Stomach (tissue), 9 donors: ENCODE results near the gene MINDY2. TPM values are rescaled to one million over a fixed set of nuclear protein-coding genes. Genes with fewer than 3 reads are reported as not detected.

Experiments used
- DNase-seq, 2 donors: peaks; one replicate each; pipeline versions ENCODE4 v3.0.0 to v3.0.0-alpha.2; 2013 to 2019
- H3K27ac ChIP-seq, 5 donors: fragments of 200-600 bp in 4 of 5; sonication (generic) in 4 of 5; one replicate each; pipeline ENCODE4 v1.5.1; 2013 to 2019; ENCODE audit warnings: mild to moderate bottlenecking in 1 of 5, moderate library complexity in 1 of 5
- H3K27me3 ChIP-seq, 3 donors: fragments of 200-600 bp; sonication (generic); one replicate each; pipeline ENCODE4 v1.5.1; 2017 to 2019; ENCODE audit warnings: mixed run types in 1 of 3
- H3K36me3 ChIP-seq, 4 donors: fragments of 200-600 bp; sonication (generic); 1 replicate in 3 of 4; 2 replicates in 1 of 4; pipeline ENCODE4 v1.5.1; 2016 to 2019
- H3K4me1 ChIP-seq, 4 donors: fragments of 200-600 bp; sonication (generic); one replicate each; pipeline ENCODE4 v1.5.1; 2016 to 2019
- H3K4me3 ChIP-seq, 4 donors: fragments of 200-600 bp; sonication (generic) in 3 of 4; one replicate each; pipeline ENCODE4 v1.5.1; 2016 to 2019; ENCODE audit warnings: mild to moderate bottlenecking in 1 of 4
- H3K9me3 ChIP-seq, 4 donors: fragments of 200-600 bp; sonication (generic); one replicate each; pipeline ENCODE4 v1.5.1; 2016 to 2019
- EP300 ChIP-seq: sonication (generic); formaldehyde crosslinking; IDR thresholded peaks from one replicate; pipeline ENCODE4 v1.6.1; 2017; ENCODE audit warnings: antibody characterized with exemption
- POLR2A ChIP-seq, 4 donors: fragments of 450-650 bp; IDR thresholded peaks; one replicate each; pipeline ENCODE4 v1.6.1; 2016; ENCODE audit warnings: antibody characterized with exemption in 4 of 4, control low read depth in 2 of 4, mild to moderate bottlenecking in 1 of 4, moderate library complexity in 1 of 4
- POLR2AphosphoS5 ChIP-seq, 3 donors: sonication (generic); formaldehyde crosslinking; IDR thresholded peaks; one replicate each; pipeline ENCODE4 v1.6.1; 2016; ENCODE audit warnings: antibody characterized with exemption in 3 of 3
- WGBS, 5 donors: extraction: QIAGEN DNeasy Blood & Tissue Kit in 3 of 5; methylation state at CpG; one replicate each; pipeline versions ENCODE4 v1.1.5 to v1.1.7; 2013 to 2018; 5-methylcytosine and 5-hydroxymethylcytosine counted together
- intact Hi-C: fragments of 100-400 bp; cut with DNase I; formaldehyde crosslinking; loops from one replicate; pipeline ENCODE4 v1.15.1; 2023; ENCODE audit warnings: low total_unique reads
- polyA plus RNA-seq, 3 donors: library from polyadenylated mRNA; stranded (reverse); fragments of 200-250 nt; gene quantifications; one replicate each; pipeline ENCODE4 v1.2.3, GENCODE V29; 2013
- total RNA-seq, 5 donors: library from RNA; depleted of rRNA; stranded (reverse); fragments of >200 nt; gene quantifications; one replicate each; pipeline versions ENCODE4 v1.1.0 to v1.2.3, GENCODE V29; 2014 to 2016
- TF ChIP-seq, protein P1 (sequence below), 7 experiments: fragments of 450-650 bp in 4 of 7; fragments of 200-600 bp in 3 of 7; sonication (generic) in 3 of 7; IDR thresholded peaks; one replicate each; pipeline ENCODE4 v1.5.1; 2016 to 2019; ENCODE audit warnings: antibody characterized with exemption in 7 of 7, control low read depth in 2 of 7, mild to moderate bottlenecking in 1 of 7
- donor health status: healthy with polysubstance abuse.
- donor health status: Bipolar disorder and iron deficiency.
- donor health status: healthy.

Gene MINDY2
- total and polyA plus RNA-seq, 8 donors, result 3.1 to 34.1 (median 7.5) TPM

DNA sequence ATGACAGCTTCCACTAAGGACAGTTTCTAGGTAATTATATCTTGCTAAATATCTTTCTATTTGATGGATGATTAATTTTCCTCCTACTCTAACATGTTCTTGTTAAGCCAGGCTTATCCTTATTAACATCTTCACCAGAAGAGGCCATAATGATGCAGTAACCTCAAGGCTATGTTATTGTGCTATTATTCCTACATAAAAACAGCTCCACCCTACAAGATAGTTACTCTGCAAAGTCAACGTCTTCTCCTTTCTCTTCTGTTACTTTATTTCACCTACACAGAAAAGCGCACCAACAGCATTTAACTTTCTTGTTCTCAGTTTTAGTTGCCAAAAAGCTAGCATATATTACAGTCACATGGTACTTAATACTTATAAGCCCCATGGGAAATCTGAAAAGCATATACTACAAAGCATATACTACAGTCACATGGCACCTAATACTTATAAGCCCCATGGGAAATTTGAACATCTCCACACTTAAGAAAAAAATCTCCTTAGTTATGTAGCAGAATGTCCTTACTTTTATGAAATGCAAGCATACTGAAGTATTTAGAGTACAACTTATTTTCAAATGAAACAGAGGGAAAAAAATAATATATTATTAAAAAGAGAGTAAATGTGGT lies 35.0 kb upstream of the MINDY2 start:
- intact Hi-C loops, result no loop called here
- TF ChIP-seq POLR2A (IDR thresholded peaks at IDR 0.05), result no peak
- 62 to 79% (median 74%) methylated on average over 2 of the region's 2 CpGs for WGBS, 5 donors
- no peaks in the 10 kb centered on the region for H3K27me3 ChIP-seq
- no peak overlapping the region for H3K27ac ChIP-seq
- H3K4me3 ChIP-seq, result no peak overlapping the region
- H3K36me3 ChIP-seq, result no peaks in the 10 kb centered on the region
- H3K4me1 ChIP-seq, result peaks cover 0 to 87% (median 40%) of the 10 kb centered on the region in 4 donors
- H3K9me3 ChIP-seq, result no peaks in the 10 kb centered on the region
- no peak for DNase-seq

DNA sequence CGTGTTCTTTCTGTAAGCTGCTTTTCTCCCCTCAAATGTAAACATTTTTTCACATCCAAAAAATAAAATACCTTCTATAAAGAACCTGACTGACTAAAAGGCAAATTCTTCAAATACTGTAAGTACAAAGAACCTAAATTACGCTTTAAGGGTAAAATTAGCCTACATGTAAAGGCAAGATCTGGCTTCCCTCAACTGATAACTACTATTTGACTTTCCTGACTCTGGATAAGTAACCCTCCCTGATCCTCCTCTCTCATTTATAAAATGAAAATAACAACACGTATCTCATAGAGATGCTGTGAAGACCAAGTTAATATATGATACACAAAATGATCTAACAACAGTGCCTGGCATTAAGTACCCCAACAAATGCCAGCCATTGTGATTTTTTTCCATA lies 33.8 kb upstream of the MINDY2 start:
- TF ChIP-seq POLR2AphosphoS5 (IDR thresholded peaks at IDR 0.05) (no peak), POLR2A (IDR thresholded peaks at IDR 0.05) (no peak), EP300 (no peak)
- TF ChIP-seq, protein P1, sequence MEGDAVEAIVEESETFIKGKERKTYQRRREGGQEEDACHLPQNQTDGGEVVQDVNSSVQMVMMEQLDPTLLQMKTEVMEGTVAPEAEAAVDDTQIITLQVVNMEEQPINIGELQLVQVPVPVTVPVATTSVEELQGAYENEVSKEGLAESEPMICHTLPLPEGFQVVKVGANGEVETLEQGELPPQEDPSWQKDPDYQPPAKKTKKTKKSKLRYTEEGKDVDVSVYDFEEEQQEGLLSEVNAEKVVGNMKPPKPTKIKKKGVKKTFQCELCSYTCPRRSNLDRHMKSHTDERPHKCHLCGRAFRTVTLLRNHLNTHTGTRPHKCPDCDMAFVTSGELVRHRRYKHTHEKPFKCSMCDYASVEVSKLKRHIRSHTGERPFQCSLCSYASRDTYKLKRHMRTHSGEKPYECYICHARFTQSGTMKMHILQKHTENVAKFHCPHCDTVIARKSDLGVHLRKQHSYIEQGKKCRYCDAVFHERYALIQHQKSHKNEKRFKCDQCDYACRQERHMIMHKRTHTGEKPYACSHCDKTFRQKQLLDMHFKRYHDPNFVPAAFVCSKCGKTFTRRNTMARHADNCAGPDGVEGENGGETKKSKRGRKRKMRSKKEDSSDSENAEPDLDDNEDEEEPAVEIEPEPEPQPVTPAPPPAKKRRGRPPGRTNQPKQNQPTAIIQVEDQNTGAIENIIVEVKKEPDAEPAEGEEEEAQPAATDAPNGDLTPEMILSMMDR (IDR thresholded peaks at IDR 0.05), result no peak
- Histone ChIP-seq H3K36me3 (no peaks in the 10 kb centered on the region), H3K4me3 (no peak overlapping the region), H3K9me3 (no peaks in the 10 kb centered on the region), H3K27ac (no peak overlapping the region), H3K4me1 (peaks cover 0 to 85% (median 37%) of the 10 kb centered on the region in 4 donors), H3K27me3 (no peaks in the 10 kb centered on the region)
- intact Hi-C loops, result no loop called here
- DNase-seq, result no peak
- 70 to 84% (median 81%) methylated on average over 3 of the region's 3 CpGs for WGBS, 5 donors

DNA sequence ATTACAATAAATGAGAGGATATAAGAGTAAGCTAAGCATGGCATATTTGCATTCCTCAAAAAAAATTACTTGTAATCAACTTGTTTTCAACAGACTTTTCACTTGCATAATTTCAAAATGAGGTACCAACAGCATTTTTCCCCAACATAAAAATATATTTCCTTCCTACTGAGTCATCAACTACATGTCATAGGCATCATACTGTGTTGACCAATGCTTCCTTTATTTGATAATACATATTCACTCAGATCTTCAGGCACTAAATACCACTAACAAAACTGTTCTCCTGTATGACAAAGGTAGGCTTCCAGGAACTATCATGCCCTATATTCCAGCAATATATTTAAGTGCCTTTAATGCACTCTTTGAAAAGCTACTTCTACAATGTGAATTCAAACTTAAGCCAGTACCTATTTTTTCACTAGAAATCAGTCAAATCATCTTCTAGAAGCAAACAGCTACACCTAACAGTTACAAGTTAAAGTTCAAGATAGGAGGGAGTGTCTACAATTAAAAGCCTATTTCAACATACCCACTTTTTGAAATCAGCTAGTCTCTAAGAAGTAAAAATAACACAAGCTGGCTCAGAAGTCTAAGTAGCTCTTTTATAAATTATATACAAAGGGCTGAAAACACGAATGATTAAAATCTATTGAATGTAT lies 32.9 kb upstream of the MINDY2 start:
- TF ChIP-seq POLR2A (IDR thresholded peaks at IDR 0.05), result no peak
- DNase-seq, result no peak
- no peaks in the 10 kb centered on the region for H3K36me3 ChIP-seq
- H3K27ac ChIP-seq, result no peak overlapping the region
- 43 to 81% (median 62%) methylated on average over 1 of the region's 1 CpG for WGBS, 5 donors
- intact Hi-C loops, result no loop called here
- H3K4me3 ChIP-seq, result no peak overlapping the region
- H3K9me3 ChIP-seq, result no peaks in the 10 kb centered on the region
- H3K27me3 ChIP-seq, result no peaks in the 10 kb centered on the region
- H3K4me1 ChIP-seq, result peaks cover 0 to 86% (median 42%) of the 10 kb centered on the region in 4 donors

DNA sequence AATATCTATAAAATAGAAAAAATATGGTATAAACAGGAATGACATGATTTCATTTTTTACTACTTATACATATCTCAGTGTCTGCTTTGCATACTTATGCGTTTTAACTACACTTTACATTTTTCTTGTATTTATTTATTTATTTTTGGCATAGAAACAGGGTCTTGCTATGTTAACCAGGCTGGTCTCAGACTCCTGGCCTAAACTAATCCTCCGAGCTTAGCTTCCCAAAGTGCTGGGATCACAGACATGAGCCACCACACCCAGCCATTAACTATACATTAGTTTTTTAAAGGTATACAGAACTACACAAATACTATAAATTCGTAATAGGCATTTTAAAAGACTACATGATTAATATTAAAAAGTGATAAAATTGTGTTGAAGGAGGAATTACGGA lies 30.7 kb upstream of the MINDY2 start:
- TF ChIP-seq POLR2A (IDR thresholded peaks at IDR 0.05) (no peak), POLR2AphosphoS5 (IDR thresholded peaks at IDR 0.05) (no peak), EP300 (no peak)
- TF ChIP-seq, protein P1 (IDR thresholded peaks at IDR 0.05), result no peak
- 85 to 91% (median 89%) methylated on average over 4 of the region's 4 CpGs for WGBS, 5 donors
- peaks cover under 1 to 84% (median 44%) of the 10 kb centered on the region in 4 donors for H3K4me1 ChIP-seq

DNA sequence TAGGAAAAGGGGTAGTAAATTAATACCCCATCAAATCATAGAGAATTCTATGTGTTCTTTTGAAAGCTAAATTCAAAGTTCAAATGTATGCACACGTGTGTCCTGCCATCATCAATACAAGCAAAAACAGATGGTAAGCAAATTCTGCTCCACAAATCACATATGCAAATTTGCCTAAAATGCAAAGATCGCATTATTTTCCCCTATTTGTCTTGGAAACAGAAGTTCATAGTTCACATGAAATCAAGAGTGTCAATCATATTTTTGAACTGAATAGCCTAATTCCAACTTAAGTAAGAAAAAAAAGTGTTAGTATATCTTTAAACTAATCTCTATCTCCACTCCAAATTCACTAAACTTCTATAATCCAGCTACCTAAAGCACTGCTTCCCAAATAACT lies 30.1 kb upstream of the MINDY2 start:
- Histone ChIP-seq H3K4me3 (no peak overlapping the region), H3K4me1 (peaks cover 5 to 83% (median 47%) of the 10 kb centered on the region in 4 donors)
- 83 to 95% (median 89%) methylated on average over 2 of the region's 2 CpGs for WGBS, 5 donors

More for the DNA sequence above, 30.7 kb upstream of the MINDY2 start:
- Histone ChIP-seq H3K27me3 (no peaks in the 10 kb centered on the region), H3K9me3 (no peaks in the 10 kb centered on the region), H3K4me3 (no peak overlapping the region), H3K36me3 (no peaks in the 10 kb centered on the region), H3K27ac (no peak overlapping the region)
- intact Hi-C loops, result no loop called here
- DNase-seq, result no peak

More for the DNA sequence above, 30.1 kb upstream of the MINDY2 start:
- intact Hi-C loops, result no loop called here
- H3K27ac ChIP-seq, result no peak overlapping the region
- no peak for DNase-seq
- no peaks in the 10 kb centered on the region for H3K36me3 ChIP-seq
- no peaks in the 10 kb centered on the region for H3K27me3 ChIP-seq
- no peak for TF ChIP-seq EP300
- TF ChIP-seq POLR2AphosphoS5 (IDR thresholded peaks at IDR 0.05), result no peak
- no peak for TF ChIP-seq POLR2A (IDR thresholded peaks at IDR 0.05)
- TF ChIP-seq, protein P1 (IDR thresholded peaks at IDR 0.05), result no peak
- H3K9me3 ChIP-seq, result no peaks in the 10 kb centered on the region
